SU-DHL-6 (cell line): ENCODE measurements around the gene ZHX3.
A peak's percentile ranks its signal among the peaks of the same experiment; 100 is the strongest.

Source experiments
- H2AFZ ChIP-seq: fragments of 200-600 bp; sonication (generic); 2 replicates; pipeline ENCODE4 v1.6.1; 2014; ENCODE audit warnings: low read depth, mild to moderate bottlenecking, moderate library complexity, mixed read lengths, antibody characterized with exemption, low read length; ENCODE audit not compliant: severe bottlenecking
- H3F3A ChIP-seq: fragments of 200-600 bp; shearing (Covaris generic); 2 replicates; pipeline ENCODE4 v1.6.0; 2016; ENCODE audit warnings: antibody characterized with exemption, mild to moderate bottlenecking; ENCODE audit not compliant: insufficient read depth
- H3K27ac ChIP-seq: fragments of 200-600 bp; sonication (generic); 2 replicates; pipeline ENCODE4 v1.5.1; 2016; ENCODE audit warnings: low read depth, mild to moderate bottlenecking, low read length, moderate library complexity, mixed read lengths
- H3K27me3 ChIP-seq: fragments of 200-600 bp; sonication (generic), shearing (Covaris generic); 2 replicates; pipeline ENCODE4 v1.6.0; 2014; ENCODE audit warnings: mild to moderate bottlenecking, low read length
- H3K36me3 ChIP-seq: fragments of 200-600 bp; sonication (generic); 2 replicates; pipeline ENCODE4 v1.6.1; 2014; ENCODE audit warnings: mild to moderate bottlenecking, low read length, mixed read lengths
- H3K4me2 ChIP-seq: fragments of 300-600, 200-600 bp; shearing (Covaris generic), sonication (generic); 2 replicates; pipeline ENCODE4 v1.6.0; 2014; ENCODE audit warnings: low read length, low read depth, mild to moderate bottlenecking; ENCODE audit not compliant: poor library complexity, severe bottlenecking
- H3K4me3 ChIP-seq: fragments of 200-600 bp; sonication (generic); 2 replicates; pipeline ENCODE4 v1.5.1; 2014; ENCODE audit warnings: antibody characterized with exemption, low read length, mild to moderate bottlenecking, mixed read lengths; ENCODE audit not compliant: insufficient read depth, poor library complexity, severe bottlenecking
- H3K79me2 ChIP-seq: fragments of 200-600 bp; sonication (generic); 2 replicates; pipeline ENCODE4 v1.6.1; 2014; ENCODE audit warnings: mild to moderate bottlenecking, low read length, moderate library complexity; ENCODE audit not compliant: insufficient read depth
- H3K9ac ChIP-seq: fragments of 200-600 bp; sonication (generic); 2 replicates; pipeline ENCODE4 v1.7.0; 2014; ENCODE audit warnings: mild to moderate bottlenecking, low read length
- H3K9me2 ChIP-seq: fragments of 200-600 bp; sonication (generic); replicated peaks from 2 replicates; pipeline ENCODE4 v1.6.1; 2014; ENCODE audit warnings: low read length; ENCODE audit not compliant: insufficient read depth
- H3K9me3 ChIP-seq: fragments of 200-600 bp; sonication (generic); 2 replicates; pipeline ENCODE4 v1.6.1; 2014; ENCODE audit warnings: low read length, mixed read lengths; ENCODE audit not compliant: insufficient read depth
- H4K20me1 ChIP-seq: fragments of 200-600 bp; sonication (generic); 2 replicates; pipeline ENCODE4 v1.6.1; 2014; ENCODE audit warnings: low read depth, mild to moderate bottlenecking, antibody characterized with exemption, low read length, moderate library complexity, mixed read lengths
- CTCF ChIP-seq: fragments of 200-600 bp; sonication (generic); IDR thresholded peaks from one replicate; pipeline ENCODE4 v1.5.1; 2017; ENCODE audit warnings: antibody characterized with exemption, mild to moderate bottlenecking, low read length, moderate library complexity; ENCODE audit not compliant: insufficient read depth, poor library complexity, severe bottlenecking
- EZH2phosphoT487 ChIP-seq: fragments of 200-600 bp; sonication (generic), shearing (Covaris generic); conservative IDR thresholded peaks from 2 replicates; pipeline ENCODE4 v1.6.1; 2018; ENCODE audit warnings: mild to moderate bottlenecking, antibody characterized with exemption, low read length, moderate library complexity, mixed read lengths

ZHX3 gene

GRCh38 chr20:41320441-41320840, 2.9 kb upstream of the ZHX3 start:
- Histone ChIP-seq H3K27ac (no peak overlapping the region), H3K9ac (no peak overlapping the region), H3K9me2 (no peaks in the 10 kb centered on the region), H2AFZ (no peak overlapping the region), H3K79me2 (no peaks in the 10 kb centered on the region), H3K36me3 (no peaks in the 10 kb centered on the region), H4K20me1 (no peaks in the 10 kb centered on the region), H3F3A (peaks cover 10% of the 10 kb centered on the region; the same call in 1 of the 2 replicates), H3K4me2 (no peak overlapping the region), H3K27me3 (no peaks in the 10 kb centered on the region), H3K4me3 (no peak overlapping the region), H3K9me3 (no peaks in the 10 kb centered on the region)
- no peak for TF ChIP-seq EZH2phosphoT487
- TF ChIP-seq CTCF: no peak

GRCh38 chr20:41318271-41318649, 729 bp upstream of the ZHX3 start:
- H3K9me3 ChIP-seq: no peaks in the 10 kb centered on the region
- H2AFZ ChIP-seq: peak overlapping the region; percentile 81
- no peaks in the 10 kb centered on the region for H3K27me3 ChIP-seq
- H3K9me2 ChIP-seq: no peaks in the 10 kb centered on the region
- H3K27ac ChIP-seq: no peak overlapping the region
- H3F3A ChIP-seq: peaks cover 11% of the 10 kb centered on the region; the same call in 1 of the 2 replicates
- no peaks in the 10 kb centered on the region for H4K20me1 ChIP-seq
- no peak for TF ChIP-seq CTCF
- TF ChIP-seq EZH2phosphoT487: no peak
- H3K36me3 ChIP-seq: no peaks in the 10 kb centered on the region
- H3K4me2 ChIP-seq: peak overlapping the region; percentile 85
- H3K4me3 ChIP-seq: peak overlapping the region; percentile 58
- peak overlapping the region; percentile 54 for H3K9ac ChIP-seq
- H3K79me2 ChIP-seq: no peaks in the 10 kb centered on the region

- Histone ChIP-seq H3K9me2 (no peaks in the 10 kb centered on the region), H3K27ac (peak overlapping the region; percentile 52; the same call in 1 of the 2 replicates), H3K9ac (peak overlapping the region; percentile 66), H2AFZ (peak overlapping the region; percentile 64), H4K20me1 (no peaks in the 10 kb centered on the region), H3K27me3 (no peaks in the 10 kb centered on the region), H3K4me2 (peak overlapping the region; percentile 72), H3K9me3 (no peaks in the 10 kb centered on the region), H3K36me3 (no peaks in the 10 kb centered on the region), H3F3A (peaks cover 11% of the 10 kb centered on the region; the same call in 1 of the 2 replicates), H3K4me3 (peak overlapping the region; percentile 82), H3K79me2 (no peaks in the 10 kb centered on the region)
- TF ChIP-seq EZH2phosphoT487 (no peak), CTCF (no peak)
These were observed 657 bp downstream of the ZHX3 start for GRCh38 chr20:41316602-41317545.
